GM19324 (cell line): ENCODE measurements around the gene C19orf18.

Experiments used
- ATAC-seq: cut with Tn5 transposase; IDR thresholded peaks from one replicate; pipeline ENCODE4 v1.9.1; 2021; ENCODE audit warnings: mild to moderate bottlenecking, moderate library complexity; ENCODE audit not compliant: unreplicated experiment, low FRiP score

The C19orf18 gene

GRCh38 chr19:57949296-57949695, 25.0 kb downstream of the C19orf18 start:
- no peak for ATAC-seq

GRCh38 chr19:57947419-57948134, 26.8 kb downstream of the C19orf18 start, which contains the start of gene ZNF256:
Gene ZNF256, minus strand, starts transcription at chr19:57947706. Its CDS starts 232 bp downstream, at chr19:57947474.
- peak; percentile 72 for ATAC-seq

- ATAC-seq: peak; percentile 22
Measured at GRCh38 chr19:57947088-57947418, 27.3 kb downstream of the C19orf18 start.

GRCh38 chr19:57946316-57946715, 28.0 kb downstream of the C19orf18 start:
- ATAC-seq: no peak

GRCh38 chr19:57941593-57941992, 32.7 kb downstream of the C19orf18 start:
- ATAC-seq: no peak

- ATAC-seq: no peak
Measured at GRCh38 chr19:57935731-57936130, 38.6 kb downstream of the C19orf18 start.

GRCh38 chr19:57934820-57935665, 39.3 kb downstream of the C19orf18 start, which contains the start of gene ZNF418:
Gene ZNF418, minus strand, starts transcription at chr19:57935402. Its CDS starts 1,580 bp downstream, at chr19:57933822.
- no peak for ATAC-seq

- ATAC-seq: no peak
Measured at GRCh38 chr19:57927587-57927986, 46.7 kb downstream of the C19orf18 start.

- ATAC-seq: peak; percentile 97
Measured at GRCh38 chr19:57916168-57916995, 58.0 kb downstream of the C19orf18 start, which contains the start of gene ZNF417. Gene ZNF417, minus strand, starts transcription at chr19:57916592. Its CDS starts 181 bp downstream, at chr19:57916411.

GRCh38 chr19:57914531-57914930, 59.8 kb downstream of the C19orf18 start:
- ATAC-seq: no peak
